Stomach (tissue), 9 donors: Measurements from ENCODE around the gene FDXR. TPM values are rescaled to one million over a fixed set of nuclear protein-coding genes. Genes with fewer than 3 reads are reported as not detected.

Experiments
- DNase-seq, 2 donors: peaks; one replicate each; pipeline versions ENCODE4 v3.0.0 to v3.0.0-alpha.2; 2013 to 2019
- H3K27ac ChIP-seq, 5 donors: fragments of 200-600 bp in 4 of 5; sonication (generic) in 4 of 5; one replicate each; pipeline ENCODE4 v1.5.1; 2013 to 2019; ENCODE audit warnings: mild to moderate bottlenecking in 1 of 5, moderate library complexity in 1 of 5
- H3K27me3 ChIP-seq, 3 donors: fragments of 200-600 bp; sonication (generic); one replicate each; pipeline ENCODE4 v1.5.1; 2017 to 2019; ENCODE audit warnings: mixed run types in 1 of 3
- H3K36me3 ChIP-seq, 4 donors: fragments of 200-600 bp; sonication (generic); 1 replicate in 3 of 4; 2 replicates in 1 of 4; pipeline ENCODE4 v1.5.1; 2016 to 2019
- H3K4me1 ChIP-seq, 4 donors: fragments of 200-600 bp; sonication (generic); one replicate each; pipeline ENCODE4 v1.5.1; 2016 to 2019
- H3K4me3 ChIP-seq, 4 donors: fragments of 200-600 bp; sonication (generic) in 3 of 4; one replicate each; pipeline ENCODE4 v1.5.1; 2016 to 2019; ENCODE audit warnings: mild to moderate bottlenecking in 1 of 4
- H3K9me3 ChIP-seq, 4 donors: fragments of 200-600 bp; sonication (generic); one replicate each; pipeline ENCODE4 v1.5.1; 2016 to 2019
- CTCF ChIP-seq, 7 experiments: fragments of 450-650 bp in 4 of 7; fragments of 200-600 bp in 3 of 7; sonication (generic) in 3 of 7; IDR thresholded peaks; one replicate each; pipeline ENCODE4 v1.5.1; 2016 to 2019; ENCODE audit warnings: antibody characterized with exemption in 7 of 7, control low read depth in 2 of 7, mild to moderate bottlenecking in 1 of 7
- EP300 ChIP-seq: sonication (generic); formaldehyde crosslinking; IDR thresholded peaks from one replicate; pipeline ENCODE4 v1.6.1; 2017; ENCODE audit warnings: antibody characterized with exemption
- POLR2A ChIP-seq, 4 donors: fragments of 450-650 bp; IDR thresholded peaks; one replicate each; pipeline ENCODE4 v1.6.1; 2016; ENCODE audit warnings: antibody characterized with exemption in 4 of 4, control low read depth in 2 of 4, mild to moderate bottlenecking in 1 of 4, moderate library complexity in 1 of 4
- POLR2AphosphoS5 ChIP-seq, 3 donors: sonication (generic); formaldehyde crosslinking; IDR thresholded peaks; one replicate each; pipeline ENCODE4 v1.6.1; 2016; ENCODE audit warnings: antibody characterized with exemption in 3 of 3
- WGBS, 5 donors: extraction: QIAGEN DNeasy Blood & Tissue Kit in 3 of 5; methylation state at CpG; one replicate each; pipeline versions ENCODE4 v1.1.5 to v1.1.7; 2013 to 2018; 5-methylcytosine and 5-hydroxymethylcytosine counted together
- intact Hi-C: fragments of 100-400 bp; cut with DNase I; formaldehyde crosslinking; loops from one replicate; pipeline ENCODE4 v1.15.1; 2023; ENCODE audit warnings: low total_unique reads
- polyA plus RNA-seq, 3 donors: library from polyadenylated mRNA; stranded (reverse); fragments of 200-250 nt; gene quantifications; one replicate each; pipeline ENCODE4 v1.2.3, GENCODE V29; 2013
- total RNA-seq, 5 donors: library from RNA; depleted of rRNA; stranded (reverse); fragments of >200 nt; gene quantifications; one replicate each; pipeline versions ENCODE4 v1.1.0 to v1.2.3, GENCODE V29; 2014 to 2016
- donor health status: healthy with polysubstance abuse.
- donor health status: Bipolar disorder and iron deficiency.
- donor health status: healthy.

Gene FDXR
- total and polyA plus RNA-seq, 8 donors = 0.58 to 94.1 (median 13.9) TPM

GRCh38 chr17:74901353-74902135 is 28.8 kb upstream of the FDXR start:
- Histone ChIP-seq H3K36me3 (no peaks in the 10 kb centered on the region), H3K4me3 (no peak overlapping the region), H3K27ac (no peak overlapping the region), H3K27me3 (peaks cover 0 to 80% (median 23%) of the 10 kb centered on the region in 3 donors), H3K9me3 (no peaks in the 10 kb centered on the region), H3K4me1 (peaks cover 0 to 11% (median 0%) of the 10 kb centered on the region in 4 donors)
- no peak for DNase-seq
- WGBS, 5 donors = 31 to 55% (median 39%) methylated on average over 14 of the region's 14 CpGs
- TF ChIP-seq CTCF (IDR thresholded peaks at IDR 0.05) (no peak), POLR2AphosphoS5 (IDR thresholded peaks at IDR 0.05) (peak in 1 of 3 donors; percentile 29)
- intact Hi-C loops = no loop called here

- Histone ChIP-seq H3K9me3 (no peaks in the 10 kb centered on the region), H3K27ac (no peak overlapping the region), H3K27me3 (peaks cover 0 to 86% (median 37%) of the 10 kb centered on the region in 3 donors), H3K4me1 (peaks cover 0 to 11% (median 0%) of the 10 kb centered on the region in 4 donors), H3K4me3 (no peak overlapping the region), H3K36me3 (no peaks in the 10 kb centered on the region)
- TF ChIP-seq POLR2AphosphoS5 (IDR thresholded peaks at IDR 0.05) (no peak), EP300 (no peak), POLR2A (IDR thresholded peaks at IDR 0.05) (no peak), CTCF (IDR thresholded peaks at IDR 0.05) (no peak)
- DNase-seq = no peak
- intact Hi-C loops = no loop called here
- 71 to 82% (median 77%) methylated on average over 8 of the region's 8 CpGs for WGBS, 5 donors
Measured at GRCh38 chr17:74900208-74900607, 27.4 kb upstream of the FDXR start.

GRCh38 chr17:74898376-74898946 is 25.7 kb upstream of the FDXR start:
- intact Hi-C loops = no loop called here
- no peak for TF ChIP-seq CTCF (IDR thresholded peaks at IDR 0.05)
- no peak for TF ChIP-seq POLR2A (IDR thresholded peaks at IDR 0.05)
- no peak for TF ChIP-seq POLR2AphosphoS5 (IDR thresholded peaks at IDR 0.05)
- no peak for TF ChIP-seq EP300
- peaks cover 4 to 16% (median 5%) of the 10 kb centered on the region in 4 donors for H3K4me1 ChIP-seq
- H3K36me3 ChIP-seq = no peaks in the 10 kb centered on the region
- 80 to 88% (median 81%) methylated on average over 11 of the region's 11 CpGs for WGBS, 5 donors
- DNase-seq = no peak
- H3K27me3 ChIP-seq = peaks cover 4 to 86% (median 46%) of the 10 kb centered on the region in 3 donors
- H3K27ac ChIP-seq = no peak overlapping the region
- no peak overlapping the region for H3K4me3 ChIP-seq
- no peaks in the 10 kb centered on the region for H3K9me3 ChIP-seq

GRCh38 chr17:74893936-74894671 is 21.3 kb upstream of the FDXR start:
- Histone ChIP-seq H3K4me3 (peak overlapping the region; percentile 36 to 48 (median 37)), H3K27me3 (peaks cover 12 to 88% (median 48%) of the 10 kb centered on the region in 3 donors), H3K27ac (no peak overlapping the region), H3K4me1 (peaks cover 11 to 14% (median 13%) of the 10 kb centered on the region in 4 donors), H3K36me3 (no peaks in the 10 kb centered on the region), H3K9me3 (no peaks in the 10 kb centered on the region)
- 27 to 37% (median 28%) methylated on average over 12 to 22 of the region's 22 CpGs for WGBS, 5 donors
- TF ChIP-seq EP300 (no peak), POLR2A (IDR thresholded peaks at IDR 0.05) (no peak), CTCF (IDR thresholded peaks at IDR 0.05) (no peak), POLR2AphosphoS5 (IDR thresholded peaks at IDR 0.05) (no peak)
- intact Hi-C loops = no loop called here
- DNase-seq = no peak
